MM.1S (cell line): ENCODE data around the gene SLC12A7.

ENCODE experiments used
- CTCF ChIP-seq: fragments of 300-600 bp; sonication (generic); IDR thresholded peaks from 2 replicates; pipeline ENCODE4 v1.5.1; 2016; ENCODE audit warnings: antibody characterized with exemption, low read length, mixed read lengths
- EZH2phosphoT487 ChIP-seq: fragments of 300-600 bp; sonication (generic); IDR thresholded peaks from 2 replicates; pipeline ENCODE4 v1.6.1; 2018; ENCODE audit warnings: antibody characterized with exemption, low read length

GRCh38 chr5:1007681-1008450 is 104.0 kb downstream of the SLC12A7 start:
- TF ChIP-seq CTCF: no peak
- no peak for TF ChIP-seq EZH2phosphoT487
